HG02938 (cell line): ENCODE data around the gene TAF12.
"Not testable (repeated sequence)": the region's sequence is repeated elsewhere in the genome, so short reads cannot be mapped to it uniquely, and the experiment has no call there.

ENCODE experiments used
- ATAC-seq: cut with Tn5 transposase; IDR thresholded peaks from one replicate; pipeline ENCODE4 v1.9.1; 2021; ENCODE audit warnings: mild to moderate bottlenecking, moderate library complexity; ENCODE audit not compliant: unreplicated experiment

TAF12 gene, protein sequence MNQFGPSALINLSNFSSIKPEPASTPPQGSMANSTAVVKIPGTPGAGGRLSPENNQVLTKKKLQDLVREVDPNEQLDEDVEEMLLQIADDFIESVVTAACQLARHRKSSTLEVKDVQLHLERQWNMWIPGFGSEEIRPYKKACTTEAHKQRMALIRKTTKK

GRCh38 chr1:28642847-28643635 is at the start of gene TAF12:
TSS of gene TAF12 (minus strand) at chr1:28643067. CDS start at chr1:28622081, 20,986 bp downstream.
- ATAC-seq = peak; percentile 72

DNA sequence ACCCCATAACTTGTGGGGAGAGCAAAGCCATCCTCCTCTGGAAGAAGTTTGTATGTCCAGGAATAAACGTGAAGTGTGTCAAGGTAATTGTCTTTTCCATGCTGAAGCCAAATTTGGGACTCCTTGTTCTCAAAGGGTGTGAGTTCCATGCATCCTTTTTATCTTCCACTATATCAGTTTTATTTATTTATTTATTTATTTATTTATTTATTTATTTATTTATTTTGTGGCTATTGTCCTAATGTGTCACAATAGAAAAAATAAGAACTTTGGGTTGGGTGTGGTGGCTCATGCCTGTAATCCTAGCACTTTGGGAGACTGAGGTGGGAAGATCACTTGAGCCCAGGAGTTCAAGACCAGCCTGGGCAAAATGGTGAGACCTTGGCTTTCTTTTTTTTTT is 48.8 kb upstream of the TAF12 start:
- ATAC-seq = not testable (repeated sequence)

GRCh38 chr1:28684937-28685336 is 42.1 kb upstream of the TAF12 start:
- no peak for ATAC-seq

DNA sequence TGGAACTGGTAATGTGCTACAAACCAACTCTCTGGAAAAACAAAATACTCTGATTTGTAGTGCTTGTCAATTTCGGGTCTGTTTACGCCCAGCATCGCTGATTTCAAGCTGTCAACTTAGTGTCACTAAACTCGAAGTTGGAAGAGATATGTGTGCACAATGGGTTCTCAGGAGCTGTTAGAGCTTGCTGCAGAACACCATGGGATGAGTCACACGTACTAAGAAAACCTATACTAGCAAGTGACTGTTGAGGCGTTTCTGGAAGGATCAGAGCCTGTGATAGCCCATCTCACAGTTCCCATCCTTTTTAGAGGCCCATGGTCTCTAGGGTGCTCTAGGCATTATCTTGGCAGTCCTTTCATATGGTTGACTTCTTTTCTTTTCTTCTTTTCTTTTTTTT is 40.0 kb upstream of the TAF12 start:
- no peak for ATAC-seq

GRCh38 chr1:28680151-28680550 is 37.3 kb upstream of the TAF12 start:
- no peak for ATAC-seq

- no peak for ATAC-seq
These were observed 33.0 kb upstream of the TAF12 start for GRCh38 chr1:28675924-28676257.

- not testable (repeated sequence) for ATAC-seq
These were observed 30.1 kb upstream of the TAF12 start for GRCh38 chr1:28672971-28673370.

- ATAC-seq = no peak
These were observed 28.4 kb upstream of the TAF12 start for GRCh38 chr1:28671254-28671780.

GRCh38 chr1:28668956-28669723 is 26.3 kb upstream of the TAF12 start:
- peak; percentile 34 for ATAC-seq

DNA sequence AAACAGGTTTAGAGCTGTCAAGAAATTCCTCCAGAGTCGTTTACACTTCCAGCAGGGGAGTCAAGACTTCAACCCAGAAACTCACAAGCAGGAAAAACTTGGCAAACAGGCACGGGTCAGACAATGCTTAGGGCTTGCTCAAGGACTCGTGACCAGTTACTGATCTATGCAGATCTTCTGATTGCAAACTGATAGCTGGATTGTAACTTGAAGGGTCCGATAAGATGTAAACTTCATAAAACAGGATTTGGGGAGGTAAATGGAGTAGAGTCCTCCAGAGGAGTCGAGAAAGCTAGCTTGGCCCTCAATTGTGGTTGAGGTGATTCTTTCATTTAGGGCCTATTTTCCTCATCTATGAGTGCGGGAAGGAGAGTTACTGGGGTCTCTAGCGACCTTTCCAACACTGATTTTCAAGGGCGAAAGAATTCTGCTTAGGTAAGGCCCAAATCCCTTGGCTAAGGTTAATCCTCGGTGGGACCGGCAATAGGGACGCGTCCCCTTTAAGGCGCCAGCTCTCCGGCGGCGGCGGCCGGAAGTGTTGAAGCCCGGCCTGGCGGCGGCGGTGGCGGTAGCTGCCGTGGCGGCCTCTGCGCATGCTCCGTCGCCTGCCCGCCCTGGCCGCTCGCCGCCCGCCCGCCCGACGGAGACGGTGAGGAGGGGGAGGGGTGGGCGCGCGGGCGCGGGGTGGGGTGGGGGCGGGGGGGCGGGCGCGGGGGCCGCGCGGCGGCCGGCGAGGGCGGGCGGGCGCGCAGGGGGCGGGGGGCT is 25.5 kb upstream of the TAF12 start, which contains the start of gene GMEB1:
GMEB1 (plus strand) TSS at position 594 of the 765 bp plus-strand sequence. CDS start 14,829 bp downstream, outside the sequence.
- ATAC-seq = peak; percentile 41

- no peak for ATAC-seq
These were observed 23.9 kb upstream of the TAF12 start for GRCh38 chr1:28666806-28667205.

DNA sequence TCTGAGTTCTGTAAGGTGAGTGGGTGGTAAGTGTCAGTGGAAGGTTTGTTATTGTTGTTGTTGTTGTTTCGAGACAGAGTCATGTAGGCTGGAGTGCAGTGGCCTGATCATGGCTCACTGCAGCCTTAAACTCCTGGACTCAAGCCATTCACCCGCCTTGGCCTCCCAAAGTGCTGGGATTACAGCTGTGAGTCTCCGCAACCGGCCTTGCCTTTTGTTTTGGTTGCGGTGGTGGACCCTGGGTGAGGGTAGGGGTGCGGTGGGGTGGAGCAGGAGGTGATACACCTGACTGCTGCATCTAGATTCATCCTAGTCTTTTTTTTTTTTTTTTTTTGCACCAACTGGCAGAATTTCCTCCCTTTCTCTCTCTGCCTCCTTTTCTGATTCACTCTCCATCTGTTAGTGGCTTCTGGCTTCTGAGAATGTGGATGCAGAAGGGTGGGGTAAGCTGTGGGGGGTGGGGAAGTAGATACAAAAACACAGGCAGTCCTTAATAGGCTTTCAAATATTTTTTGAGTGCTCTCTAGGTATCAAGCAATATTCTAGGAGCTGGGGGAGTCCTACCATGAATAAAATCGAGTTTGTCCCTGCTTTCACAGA is 21.1 kb upstream of the TAF12 start:
- no peak for ATAC-seq

GRCh38 chr1:28656335-28656734 is 13.5 kb upstream of the TAF12 start:
- no peak for ATAC-seq

- ATAC-seq = not testable (repeated sequence)
These were observed 12.8 kb upstream of the TAF12 start for GRCh38 chr1:28655448-28656311.

GRCh38 chr1:28653870-28654269 is 11.0 kb upstream of the TAF12 start:
- not testable (repeated sequence) for ATAC-seq

- not testable (repeated sequence) for ATAC-seq
These were observed 10.2 kb upstream of the TAF12 start for GRCh38 chr1:28653063-28653462.

DNA sequence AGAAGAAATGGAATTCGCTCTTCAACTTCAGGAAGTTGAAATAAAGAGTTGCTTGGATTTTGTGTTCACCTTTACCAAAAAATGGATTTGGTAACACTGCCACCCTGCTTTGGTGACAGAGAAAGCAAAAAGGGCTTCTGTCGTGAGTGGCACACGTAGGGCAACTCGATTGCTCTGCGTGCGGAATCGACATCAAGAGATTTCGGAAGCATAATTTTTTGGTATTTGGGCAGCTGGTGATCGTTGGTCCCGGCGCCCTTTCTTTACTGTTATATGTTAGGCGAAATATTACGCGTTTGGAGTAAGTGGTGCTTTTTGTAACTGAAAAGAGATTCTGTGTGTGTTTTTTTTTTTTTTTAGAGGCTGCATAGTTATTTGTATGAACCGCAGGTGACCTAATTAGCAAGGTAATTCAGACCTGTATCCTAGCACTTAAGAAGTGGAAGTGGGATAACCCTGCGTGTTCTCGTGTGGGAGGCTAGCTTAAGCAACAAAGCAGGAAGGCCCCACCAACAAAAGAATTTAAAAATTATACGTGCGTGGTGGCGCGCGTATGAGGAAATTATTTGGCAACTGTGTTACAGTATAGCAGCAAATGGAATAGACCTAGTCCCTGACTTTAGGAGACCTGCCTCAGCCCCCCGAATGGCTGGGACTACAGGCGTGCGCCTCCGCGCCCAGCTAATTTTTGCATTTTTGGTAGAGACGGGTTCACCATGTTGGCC is 5.8 kb upstream of the TAF12 start, which contains the start of gene RNU11:
RNU11 (plus strand) TSS at position 127 of the 725 bp plus-strand sequence.
- peak; percentile 65 for ATAC-seq

GRCh38 chr1:28648008-28648473 is 5.2 kb upstream of the TAF12 start:
- peak; percentile 56 for ATAC-seq
